NCI-H1436 treated with DMSO at 0.1 percent for 48 hours (cell line): Measurements from ENCODE around the gene CFAP73.

Experiments
- DNase-seq: peaks from one replicate; lab custom pipeline; 2025; lab: John Stamatoyannopoulos, UW

CFAP73 gene

GRCh38 chr12:113142173-113142885 is 7.2 kb upstream of the CFAP73 start:
- no peak for DNase-seq

DNA sequence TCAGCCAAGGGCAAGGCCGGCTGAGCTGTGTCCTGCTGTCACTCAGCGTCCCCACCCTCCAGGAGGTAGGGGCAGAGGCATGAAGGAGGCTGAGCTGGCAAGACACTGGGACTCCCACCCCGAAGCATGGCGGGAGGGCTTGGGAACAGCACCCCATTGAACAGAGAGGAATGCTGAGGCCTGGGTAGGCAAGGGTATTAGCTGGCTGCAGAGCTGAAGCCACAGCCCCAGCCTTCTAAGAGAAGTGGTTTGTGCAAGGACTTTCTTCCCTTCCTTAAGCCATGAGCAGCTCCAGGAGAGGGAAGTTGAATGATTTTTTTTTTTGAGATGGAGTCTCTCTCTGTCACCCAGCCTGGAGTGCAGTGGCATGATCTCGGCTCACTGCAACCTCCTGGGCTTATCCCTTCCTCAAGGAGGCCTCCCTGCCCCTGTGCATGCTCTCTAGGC is 6.6 kb upstream of the CFAP73 start:
- DNase-seq = no peak

DNA sequence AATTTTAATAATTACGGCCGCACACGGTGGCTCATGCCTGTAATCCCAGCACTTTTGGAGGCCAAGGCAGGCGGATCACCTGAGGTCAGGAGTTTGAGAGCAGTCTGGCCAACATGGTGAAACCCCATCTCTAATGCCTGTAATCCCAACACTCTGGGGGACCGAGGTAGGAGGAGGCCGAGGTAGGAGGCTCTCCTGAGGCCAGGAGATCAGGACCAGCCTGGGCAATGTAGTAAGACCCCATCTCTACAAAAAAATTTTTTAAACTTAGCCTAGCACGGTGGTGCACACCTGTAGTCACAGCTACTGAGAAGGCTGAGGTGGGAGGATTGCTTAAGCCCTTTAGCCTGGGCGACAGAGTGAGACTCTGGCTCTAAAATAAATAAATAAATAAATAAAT is 5.6 kb upstream of the CFAP73 start:
- DNase-seq = no peak

GRCh38 chr12:113144806-113145205 is 4.7 kb upstream of the CFAP73 start:
- DNase-seq = no peak

- DNase-seq = no peak
Measured at GRCh38 chr12:113145720-113146551, 3.6 kb upstream of the CFAP73 start.

DNA sequence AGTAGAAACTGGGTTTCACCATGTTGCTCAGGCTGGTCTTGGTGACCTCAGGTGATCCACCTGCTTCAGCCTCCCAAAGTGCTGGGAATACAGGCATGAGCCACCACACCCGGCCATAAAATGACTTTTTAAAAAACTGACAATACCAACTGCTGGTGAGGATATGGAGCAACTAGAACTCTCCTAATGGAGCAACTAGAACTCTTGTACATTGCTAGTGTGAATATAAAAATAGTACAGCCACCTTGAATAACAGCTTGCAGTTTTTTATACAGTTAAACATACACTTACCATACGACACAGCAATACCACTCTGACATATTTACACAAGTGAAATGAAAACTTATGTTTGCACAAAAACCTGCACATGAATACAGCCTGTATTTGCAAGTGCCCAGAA is 2.5 kb upstream of the CFAP73 start:
- no peak for DNase-seq

- no peak for DNase-seq
Measured at GRCh38 chr12:113151655-113152054, 2.1 kb downstream of the CFAP73 start.

DNA sequence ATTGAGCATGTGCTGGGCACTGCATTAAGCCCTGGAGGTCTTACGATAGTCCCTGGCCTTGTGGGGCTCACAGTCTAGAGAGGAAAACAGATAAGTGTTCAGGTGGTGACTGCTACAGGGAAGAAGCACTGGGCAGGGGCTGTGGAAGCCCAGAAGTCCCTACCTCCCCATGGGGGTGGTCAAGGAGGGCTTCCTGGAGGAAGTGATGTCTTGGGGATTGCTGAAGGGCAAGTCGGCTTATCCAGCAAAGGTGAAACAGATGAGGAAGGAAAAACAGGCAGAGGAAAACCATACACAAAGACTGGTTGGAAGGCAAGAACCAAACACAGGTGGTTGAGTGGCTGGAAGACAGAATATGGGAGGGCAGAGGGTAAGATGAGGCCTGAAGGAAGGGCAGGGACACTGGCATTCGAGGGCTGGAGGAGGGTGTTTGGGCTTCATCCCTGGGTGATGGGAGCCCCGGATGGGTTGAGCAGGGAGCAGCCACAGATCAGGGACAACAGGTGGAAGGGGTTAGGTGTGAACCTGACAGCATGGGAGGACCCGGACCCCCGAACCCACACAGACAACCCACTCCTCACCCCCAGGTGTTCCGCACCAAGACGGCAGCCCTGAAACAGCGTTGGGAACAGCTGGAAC is 2.8 kb downstream of the CFAP73 start:
- DNase-seq = no peak

DNA sequence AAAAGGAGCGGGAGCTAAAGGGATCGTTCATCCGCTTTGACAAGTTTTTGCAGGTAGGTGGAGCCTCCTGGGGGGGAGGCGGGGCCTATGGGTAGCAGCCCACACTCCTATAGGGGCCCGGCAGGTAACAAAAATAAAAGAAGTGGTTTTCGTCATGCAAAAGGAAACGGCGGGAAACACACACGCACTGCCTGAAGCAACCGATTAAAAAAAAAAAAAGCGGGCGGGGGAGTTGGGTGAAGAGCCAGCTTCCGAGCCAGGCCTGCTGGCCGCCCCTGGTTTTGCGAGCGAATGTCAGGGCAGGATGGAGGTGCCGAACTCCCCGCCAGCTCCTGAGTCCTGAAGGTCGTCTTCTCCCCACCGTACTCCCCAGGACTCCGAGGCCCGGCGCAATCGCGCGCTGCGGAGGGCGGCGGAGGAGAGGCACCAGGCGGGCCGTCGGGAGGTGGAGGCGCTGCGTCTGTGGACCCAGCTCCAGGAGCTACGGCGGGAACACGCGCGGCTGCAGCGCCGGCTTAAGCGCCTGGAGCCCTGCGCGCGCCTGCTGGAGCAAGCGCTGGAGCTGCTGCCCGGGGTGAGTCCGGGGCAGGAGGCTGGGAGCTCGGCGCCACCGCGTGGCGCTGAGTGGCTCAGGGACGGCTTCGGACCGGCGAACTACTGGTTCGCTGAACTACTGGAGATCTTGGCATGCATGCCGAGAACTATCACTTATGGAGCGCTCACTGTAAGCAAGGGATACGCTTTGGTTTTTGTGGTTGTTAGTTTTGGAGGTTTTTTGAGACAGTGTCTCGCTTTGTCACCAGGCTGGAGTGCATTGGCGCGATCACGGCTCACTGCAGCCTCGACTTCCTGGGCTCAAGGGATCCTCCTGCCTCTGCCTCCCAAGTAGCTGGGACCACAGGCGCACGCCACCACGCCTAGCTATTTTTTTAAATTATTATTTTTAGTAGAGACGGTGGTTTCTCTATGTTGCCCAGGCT is 3.6 kb downstream of the CFAP73 start:
- no peak for DNase-seq

DNA sequence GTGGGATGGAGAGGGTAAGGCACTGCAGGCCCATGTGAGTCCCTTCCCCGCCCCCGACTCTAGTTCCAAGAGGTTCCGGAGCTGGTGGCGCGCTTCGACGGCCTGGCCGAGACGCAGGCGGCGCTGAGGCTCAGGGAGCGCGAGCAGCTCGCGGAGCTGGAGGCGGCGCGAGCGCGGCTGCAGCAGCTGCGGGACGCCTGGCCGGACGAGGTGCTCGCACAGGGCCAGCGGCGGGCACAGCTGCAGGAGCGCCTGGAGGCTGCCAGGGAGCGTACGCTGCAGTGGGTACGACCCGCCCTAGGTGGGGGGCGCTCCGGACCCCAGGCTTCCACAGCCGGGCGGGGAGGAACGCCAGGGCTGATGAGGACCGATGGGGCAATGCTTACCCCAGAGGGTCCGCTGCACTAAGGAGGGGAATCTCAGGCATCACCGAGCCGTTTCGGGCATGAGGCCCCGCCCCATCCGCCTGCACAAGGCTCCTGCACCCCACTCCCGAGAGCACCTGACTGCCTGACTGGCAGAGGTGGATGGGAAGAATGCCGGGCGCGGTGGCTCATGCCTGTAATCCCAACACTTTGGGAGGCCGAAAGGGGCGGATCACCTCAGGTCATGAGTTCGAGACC is 4.9 kb downstream of the CFAP73 start:
- DNase-seq = no peak

- no peak for DNase-seq
Measured at GRCh38 chr12:113155060-113155459, 5.5 kb downstream of the CFAP73 start.

DNA sequence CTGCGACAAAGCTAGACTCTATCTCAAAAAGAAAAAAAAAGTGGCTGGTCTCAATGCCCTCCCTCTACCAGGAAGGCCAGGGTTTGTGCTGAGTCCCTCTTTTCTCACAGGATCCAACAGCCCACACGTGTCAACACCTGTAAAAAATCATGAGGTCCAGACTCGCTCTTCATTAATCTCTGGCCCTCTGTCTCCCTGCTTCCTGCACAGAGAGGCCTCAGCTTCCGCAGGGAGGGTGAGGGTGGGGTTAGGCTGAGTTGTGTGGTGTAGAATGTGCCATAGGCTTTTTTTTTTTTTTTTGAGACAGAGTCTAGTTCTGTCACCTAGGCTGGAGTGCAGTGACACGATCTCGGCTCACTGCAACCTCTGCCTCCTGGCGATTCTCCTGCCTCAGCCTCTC is 6.1 kb downstream of the CFAP73 start:
- no peak for DNase-seq

DNA sequence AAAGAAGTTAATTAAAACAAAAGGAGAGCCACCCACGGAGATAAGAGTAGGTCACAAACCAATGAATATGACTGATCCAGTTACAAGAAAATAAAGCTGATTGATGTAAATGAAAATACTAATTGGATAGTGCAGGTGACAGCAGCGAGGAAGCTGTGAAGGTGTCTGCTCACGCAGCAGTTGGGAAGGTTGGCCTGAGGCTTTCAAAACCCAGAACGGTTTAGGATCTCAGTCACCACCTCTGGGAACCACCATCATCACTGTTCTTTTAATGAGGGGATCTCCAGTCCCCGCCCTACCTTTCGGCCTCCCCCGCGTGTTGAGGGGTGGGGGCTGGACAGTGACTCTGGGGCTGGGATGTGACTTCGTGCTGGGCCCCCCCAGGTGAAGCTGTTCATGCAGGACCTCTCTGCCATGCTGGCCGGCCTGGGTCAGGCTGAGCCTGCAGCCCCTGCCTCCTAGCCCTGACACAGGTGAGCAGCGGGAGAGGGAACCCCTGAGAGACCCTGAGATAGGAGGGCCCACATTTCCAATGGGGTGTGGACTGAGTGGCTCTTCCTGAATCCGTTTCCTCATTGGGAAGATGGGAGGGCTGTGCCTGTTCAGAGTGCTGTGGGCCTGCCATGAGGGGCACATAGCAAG is 7.8 kb downstream of the CFAP73 start:
- DNase-seq = no peak

GRCh38 chr12:113158439-113159203 is 9.1 kb downstream of the CFAP73 start:
- DNase-seq = no peak

GRCh38 chr12:113159937-113160336 is 10.4 kb downstream of the CFAP73 start:
- no peak for DNase-seq

DNA sequence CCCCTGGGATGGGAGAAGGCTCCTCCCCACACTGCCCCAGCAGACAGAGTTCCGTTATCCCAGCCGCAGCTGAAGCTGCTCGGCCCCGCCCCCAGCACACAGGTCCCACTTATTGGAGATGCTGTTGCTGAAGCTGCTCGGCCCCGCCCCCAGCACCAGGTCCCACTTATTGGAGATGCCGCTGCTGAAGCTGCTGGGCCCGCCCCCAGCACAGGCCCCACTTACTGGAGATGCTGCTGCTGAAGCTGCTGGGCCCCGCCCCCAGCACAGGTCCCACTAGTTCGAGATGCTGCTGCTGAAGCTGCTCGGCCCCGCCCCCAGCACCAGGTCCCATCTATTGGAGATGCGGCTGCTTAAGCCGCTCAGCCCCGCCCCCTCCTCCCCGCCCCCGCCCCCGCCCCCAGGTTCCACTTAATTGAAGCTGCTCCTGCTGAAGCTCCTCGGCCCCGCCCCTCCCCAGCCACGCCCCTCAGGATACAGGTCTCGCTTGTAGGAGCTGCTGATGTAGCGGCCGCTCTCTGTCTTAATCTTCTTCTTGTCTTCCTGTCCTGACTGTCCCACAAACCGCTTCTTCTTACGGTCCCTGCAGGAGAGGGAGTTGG is 12.0 kb downstream of the CFAP73 start:
- DNase-seq = no peak

DNA sequence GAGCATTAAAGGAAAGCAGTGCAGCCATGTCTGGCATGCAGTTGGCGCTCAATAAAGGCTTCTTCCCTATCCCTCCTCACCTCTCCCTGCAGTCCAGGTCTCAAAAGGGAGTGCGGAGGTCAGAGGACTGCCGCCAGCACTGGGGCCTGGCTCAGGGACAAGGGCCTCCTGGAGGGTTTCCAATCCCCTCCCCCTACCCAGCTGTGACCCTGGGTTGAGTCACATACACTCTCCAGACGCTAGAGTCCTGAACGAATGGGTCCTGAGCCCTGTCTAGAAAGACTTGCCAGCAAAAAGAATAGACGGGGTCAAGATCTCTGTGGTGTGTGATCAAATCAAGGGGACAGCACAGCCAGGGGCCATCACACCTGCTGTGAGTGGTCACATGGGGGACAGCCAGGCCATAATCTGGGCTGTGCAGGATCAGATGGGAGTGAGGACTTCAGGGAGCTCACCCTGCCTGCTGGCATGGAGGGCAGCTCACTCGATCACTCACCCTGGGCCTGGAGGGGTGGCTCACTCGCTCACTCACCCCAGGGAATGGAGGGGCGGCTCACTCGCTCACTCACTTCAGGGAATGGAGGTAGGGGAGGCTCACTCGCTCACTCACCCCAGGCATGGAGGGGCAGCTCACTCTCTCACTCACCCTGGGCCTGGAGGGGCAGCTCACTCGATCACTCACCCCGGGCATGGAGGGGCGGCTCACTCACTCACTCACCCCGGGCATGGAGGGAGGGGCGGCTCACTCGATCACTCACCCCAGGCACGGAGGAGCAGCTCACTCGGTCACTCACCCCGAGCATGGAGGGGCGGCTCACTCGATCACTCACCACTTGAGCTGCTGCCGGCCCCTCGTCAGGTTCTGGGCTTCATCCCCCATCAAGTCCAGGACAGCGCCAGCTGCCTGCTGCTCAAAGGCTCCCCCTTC is 12.8 kb downstream of the CFAP73 start:
- no peak for DNase-seq

DNA sequence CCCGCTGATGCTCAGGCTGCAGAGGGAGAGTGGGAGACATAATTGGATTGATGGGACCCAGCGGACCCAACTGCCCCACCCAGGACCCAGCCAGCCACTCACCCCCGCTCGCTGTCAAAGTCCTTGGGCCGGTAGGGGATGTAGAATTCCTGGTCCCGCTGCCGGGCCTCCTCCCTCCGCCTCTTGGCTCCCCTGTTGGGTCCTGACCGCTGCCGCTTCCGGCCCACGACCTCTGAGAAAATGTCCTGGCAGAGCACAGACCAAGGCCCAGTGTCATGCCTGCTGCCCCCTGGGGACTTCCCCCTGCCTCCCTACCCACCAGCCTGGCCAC is 13.5 kb downstream of the CFAP73 start:
- DNase-seq = no peak

GRCh38 chr12:113164014-113164413 is 14.5 kb downstream of the CFAP73 start:
- no peak for DNase-seq
